GM19468 (cell line): ENCODE results near the gene SPHKAP.
"Not testable (repeated sequence)": the region's sequence is repeated elsewhere in the genome, so short reads cannot be mapped to it uniquely, and the experiment has no call there.

Experiments used
- ATAC-seq: cut with Tn5 transposase; IDR thresholded peaks from one replicate; pipeline ENCODE4 v1.9.1; 2021; ENCODE audit warnings: mild to moderate bottlenecking, moderate library complexity, moderate number of reproducible peaks; ENCODE audit not compliant: unreplicated experiment; ENCODE audit errors: extremely low read depth

The SPHKAP gene

GRCh38 chr2:228039752-228040534 lies 141.5 kb downstream of the SPHKAP start:
- ATAC-seq: no peak

- no peak for ATAC-seq
These were observed 142.5 kb downstream of the SPHKAP start for GRCh38 chr2:228038967-228039366.

GRCh38 chr2:228037915-228038314 lies 143.6 kb downstream of the SPHKAP start:
- no peak for ATAC-seq

- ATAC-seq: no peak
These were observed 157.9 kb downstream of the SPHKAP start for GRCh38 chr2:228023619-228024018.

- ATAC-seq: no peak
These were observed 163.2 kb downstream of the SPHKAP start for GRCh38 chr2:228018311-228018710.

- ATAC-seq: no peak
These were observed 163.7 kb downstream of the SPHKAP start for GRCh38 chr2:228017784-228018183.

GRCh38 chr2:228016402-228016801 lies 165.1 kb downstream of the SPHKAP start:
- no peak for ATAC-seq

- ATAC-seq: no peak
These were observed 165.7 kb downstream of the SPHKAP start for GRCh38 chr2:228015741-228016140.

GRCh38 chr2:227996366-227996765 lies 185.1 kb downstream of the SPHKAP start:
- ATAC-seq: no peak

GRCh38 chr2:227990937-227991336 lies 190.6 kb downstream of the SPHKAP start:
- ATAC-seq: no peak

GRCh38 chr2:227973241-227973640 lies 208.2 kb downstream of the SPHKAP start:
- ATAC-seq: no peak

GRCh38 chr2:227971619-227972230 lies 209.8 kb downstream of the SPHKAP start:
- ATAC-seq: no peak

GRCh38 chr2:227960317-227960716 lies 221.2 kb downstream of the SPHKAP start:
- ATAC-seq: no peak

- ATAC-seq: no peak
These were observed 238.5 kb downstream of the SPHKAP start for GRCh38 chr2:227942965-227943364.

- no peak for ATAC-seq
These were observed 239.5 kb downstream of the SPHKAP start for GRCh38 chr2:227942021-227942420.

- no peak for ATAC-seq
These were observed 242.0 kb downstream of the SPHKAP start for GRCh38 chr2:227939271-227940027.

- not testable (repeated sequence) for ATAC-seq
These were observed 245.2 kb downstream of the SPHKAP start for GRCh38 chr2:227936249-227936648.

- ATAC-seq: no peak
These were observed 247.6 kb downstream of the SPHKAP start for GRCh38 chr2:227933884-227934283.

GRCh38 chr2:227932403-227932802 lies 249.1 kb downstream of the SPHKAP start:
- ATAC-seq: no peak

- no peak for ATAC-seq
These were observed 249.5 kb downstream of the SPHKAP start for GRCh38 chr2:227932001-227932400.
